HepG2 (cell line): Measurements from ENCODE around the gene P4HB. TPM values are rescaled to one million over a fixed set of nuclear protein-coding genes. Genes with fewer than 3 reads are reported as not detected.

Experiments used
- CCAR2 ChIP-seq: fragments of 200-400 bp; formaldehyde crosslinking; optimal IDR thresholded peaks from 2 replicates; pipeline ENCODE3; 2018; ENCODE audit warnings: low read depth, mild to moderate bottlenecking, low read length, moderate library complexity
- DR1 ChIP-seq: sonication (generic); formaldehyde crosslinking; IDR thresholded peaks from 2 replicates; pipeline ENCODE4 v1.8.0; 2021; ENCODE audit warnings: mild to moderate bottlenecking, missing genetic modification reagents, inconsistent platforms
- GRHL1 ChIP-seq: sonication (generic); formaldehyde crosslinking; conservative IDR thresholded peaks from 2 replicates; pipeline ENCODE4 v1.8.0; 2022; ENCODE audit warnings: missing genetic modification reagents
- HOXA5 ChIP-seq: sonication (generic); formaldehyde crosslinking; IDR thresholded peaks from 2 replicates; pipeline ENCODE4 v1.4.0; 2020; ENCODE audit warnings: missing genetic modification reagents
- IRF1 ChIP-seq: sonication (generic); formaldehyde crosslinking; IDR thresholded peaks from 2 replicates; pipeline ENCODE4 v1.4.0; 2020; ENCODE audit warnings: low read depth, mild to moderate bottlenecking, missing genetic modification reagents
- MED8 ChIP-seq: sonication (generic); formaldehyde crosslinking; IDR thresholded peaks from 2 replicates; pipeline ENCODE4 v1.8.1; 2023; ENCODE audit warnings: mild to moderate bottlenecking, missing genetic modification reagents; ENCODE audit not compliant: insufficient replicate concordance
- MLX ChIP-seq: IDR thresholded peaks from 2 replicates; pipeline ENCODE4 v1.6.1; 2016
- RAD21 ChIP-seq: fragments of 450-650 bp; formaldehyde crosslinking; IDR thresholded peaks from 2 replicates; pipeline ENCODE4 v1.5.0; 2020; ENCODE audit warnings: mild to moderate bottlenecking
- RNF2 ChIP-seq: fragments of 450-650 bp; conservative IDR thresholded peaks from 2 replicates; pipeline ENCODE4 v1.6.1; 2016; ENCODE audit warnings: low read depth
- STAG1 ChIP-seq: sonication (generic); formaldehyde crosslinking; IDR thresholded peaks from 2 replicates; pipeline ENCODE4 v1.4.0; 2020; ENCODE audit warnings: missing genetic modification reagents
- TFE3 ChIP-seq: IDR thresholded peaks from 2 replicates; pipeline ENCODE4 v1.6.1; 2016
- UBTF ChIP-seq: sonication (generic); formaldehyde crosslinking; IDR thresholded peaks from 2 replicates; pipeline ENCODE4 v1.4.0; 2020; ENCODE audit warnings: mild to moderate bottlenecking, missing genetic modification reagents
- ZNF205 ChIP-seq: IDR thresholded peaks from 2 replicates; pipeline ENCODE4 v1.6.1; 2018; ENCODE audit warnings: missing biosample characterization, missing genetic modification reagents
- ZNF280B ChIP-seq: sonication (generic); formaldehyde crosslinking; IDR thresholded peaks from 2 replicates; pipeline ENCODE4 v1.5.0; 2020; ENCODE audit warnings: missing genetic modification reagents, mild to moderate bottlenecking, borderline replicate concordance
- ZNF30 ChIP-seq: sonication (generic); formaldehyde crosslinking; IDR thresholded peaks from 2 replicates; pipeline ENCODE4 v1.5.0; 2020; ENCODE audit warnings: mild to moderate bottlenecking, missing genetic modification reagents
- ZNF501 ChIP-seq: sonication (generic); formaldehyde crosslinking; IDR thresholded peaks from 2 replicates; pipeline ENCODE4 v1.5.1; 2020; ENCODE audit warnings: mild to moderate bottlenecking, moderate library complexity, missing genetic modification reagents
- ZNF503 ChIP-seq: sonication (generic); formaldehyde crosslinking; IDR thresholded peaks from 2 replicates; pipeline ENCODE4 v1.4.0; 2020; ENCODE audit warnings: missing genetic modification reagents
- ZNF660 ChIP-seq: sonication (generic); formaldehyde crosslinking; IDR thresholded peaks from 2 replicates; pipeline ENCODE4 v1.5.1; 2020; ENCODE audit warnings: mild to moderate bottlenecking, low read depth, missing genetic modification reagents, borderline replicate concordance
- polyA plus RNA-seq, 8 experiments: library from polyadenylated mRNA; depleted of rRNA in 3 of 8; stranded (reverse) in 7 of 8; unstranded in 1 of 8; fragments of >200 nt; fragmentation: Illumina TruSeq in 4 of 8; extraction: Trizol in 4 of 8; gene quantifications; 2 replicates each; pipeline versions ENCODE4 v1.2.1 to v1.2.3, GENCODE V29; 2011 to 2016; ENCODE audit warnings: low read depth in 4 of 8, missing spikeins in 1 of 8, mixed read lengths in 1 of 8; ENCODE audit not compliant: insufficient read depth in 1 of 8
- total RNA-seq, 5 experiments: library from RNA; depleted of rRNA; stranded (reverse); fragments of >200 nt; fragmentation: Illumina TruSeq; extraction: Trizol; gene quantifications; 2 replicates each; pipeline ENCODE4 v1.2.3, GENCODE V29; 2016; ENCODE audit warnings: low read depth in 1 of 5

The P4HB gene
- total and polyA plus RNA-seq, 2 of the 13 experiments (the other 11 are each of a cell fraction or from before 2014, with no cell fraction given), result 185 to 782 TPM

- no peak for TF ChIP-seq ZNF660
- TF ChIP-seq MLX (CRISPR knock-in tag), result peak; percentile 68
- no peak for TF ChIP-seq CCAR2
- peak; percentile 98 for TF ChIP-seq DR1
- TF ChIP-seq ZNF30 (CRISPR knock-in tag), result no peak
- peak; percentile 98 for TF ChIP-seq MED8 (CRISPR knock-in tag)
- TF ChIP-seq RNF2, result peak; percentile 85; the same call in 1 of the 2 replicates
- no peak for TF ChIP-seq IRF1 (CRISPR knock-in tag)
- TF ChIP-seq ZNF503 (CRISPR knock-in tag), result peak; percentile 80; the same call in 1 of the 2 replicates
- TF ChIP-seq RAD21, result no peak; the same call in 1 of the 2 replicates
- peak; percentile 90 for TF ChIP-seq ZNF280B (CRISPR knock-in tag)
- TF ChIP-seq STAG1, result peak; percentile 11; the same call in 1 of the 2 replicates
- peak; percentile 77 for TF ChIP-seq ZNF501 (CRISPR knock-in tag)
- peak; percentile 88 for TF ChIP-seq UBTF
- peak; percentile 83 for TF ChIP-seq TFE3 (CRISPR knock-in tag)
- TF ChIP-seq HOXA5, result peak; percentile 97
- TF ChIP-seq GRHL1, result no peak
- TF ChIP-seq ZNF205 (CRISPR knock-in tag), result peak; percentile 83; the same call in 1 of the 2 replicates
Observed at GRCh38 chr17:81860756-81861568, 627 bp upstream of the P4HB start (continued).
